Smooth muscle cell (in vitro differentiated cells): Measurements from ENCODE around the gene FER1L5. TPM values are rescaled to one million over a fixed set of nuclear protein-coding genes. Genes with fewer than 3 reads are reported as not detected.

Source experiments
- DNase-seq: peaks from one replicate; lab custom pipeline; 2025; ENCODE audit not compliant: unreplicated experiment; lab: John Stamatoyannopoulos, UW
- H2AFZ ChIP-seq: fragments of 200-600 bp; sonication (generic); 2 replicates; pipeline ENCODE4 v1.6.0; 2016; ENCODE audit warnings: antibody characterized with exemption, low read depth, mild to moderate bottlenecking
- H3F3A ChIP-seq: fragments of 200-600 bp; sonication (generic); 2 replicates; pipeline ENCODE4 v1.6.0; 2017; ENCODE audit warnings: antibody characterized with exemption, low read depth
- H3K27ac ChIP-seq: fragments of 200-600 bp; sonication (generic); 2 replicates; pipeline ENCODE4 v1.5.1; 2016; ENCODE audit warnings: low read depth, mild to moderate bottlenecking
- H3K27me3 ChIP-seq: fragments of 200-600 bp; sonication (generic); 2 replicates; pipeline ENCODE4 v1.6.1; 2016; ENCODE audit warnings: low read depth, mild to moderate bottlenecking
- H3K36me3 ChIP-seq: fragments of 200-600 bp; sonication (generic); 2 replicates; pipeline ENCODE4 v1.5.1; 2016; ENCODE audit warnings: low read depth
- H3K4me1 ChIP-seq: fragments of 200-600 bp; sonication (generic); 2 replicates; pipeline ENCODE4 v1.5.1; 2016; ENCODE audit warnings: low read depth
- H3K4me2 ChIP-seq: fragments of 200-600 bp; sonication (generic); 2 replicates; pipeline ENCODE4 v1.6.0; 2016; ENCODE audit warnings: mild to moderate bottlenecking
- H3K4me3 ChIP-seq: fragments of 200-600 bp; sonication (generic); 2 replicates; pipeline ENCODE4 v1.5.1; 2016; ENCODE audit warnings: mild to moderate bottlenecking
- H3K79me2 ChIP-seq: fragments of 200-600 bp; sonication (generic); 2 replicates; pipeline ENCODE4 v1.6.0; 2016; ENCODE audit warnings: low read depth, mild to moderate bottlenecking
- H3K9ac ChIP-seq: fragments of 200-600 bp; sonication (generic); 2 replicates; pipeline ENCODE4 v1.6.0; 2016; ENCODE audit warnings: low read depth
- H3K9me3 ChIP-seq: fragments of 200-600 bp; sonication (generic); replicated peaks from 2 replicates; pipeline ENCODE4 v1.5.1; 2016; ENCODE audit warnings: low read depth
- H4K20me1 ChIP-seq: fragments of 200-600 bp; sonication (generic); 2 replicates; pipeline ENCODE4 v1.6.0; 2016; ENCODE audit warnings: low read depth
- CTCF ChIP-seq: fragments of 200-600 bp; sonication (generic); IDR thresholded peaks from 2 replicates; pipeline ENCODE4 v1.5.1; 2017; ENCODE audit warnings: borderline replicate concordance, mild to moderate bottlenecking, antibody characterized with exemption; ENCODE audit not compliant: insufficient read depth, poor library complexity, severe bottlenecking
- WGBS: methylation state at CpG from one replicate; pipeline ENCODE4 v1.1.7; 2016; ENCODE audit warnings: low lambda C conversion rate; 5-methylcytosine and 5-hydroxymethylcytosine counted together
- polyA plus RNA-seq: library from polyadenylated mRNA; unstranded; fragments of >200 nt; fragmentation: Nextera tagmentation; extraction: Ambion mirVana; gene quantifications from 2 replicates; pipeline ENCODE4 v1.2.1, GENCODE V29; 2016
- total RNA-seq: library from RNA; depleted of rRNA; stranded (reverse); fragments of >200 nt; gene quantifications from 2 replicates; pipeline ENCODE4 v1.2.3, GENCODE V29; 2014

Gene FER1L5
- total and polyA plus RNA-seq, 2 experiments from 2014 or later: not detected

GRCh38 chr2:96599941-96600340 lies 42.6 kb upstream of the FER1L5 start:
- no peak for DNase-seq
- no peaks in the 10 kb centered on the region for H3K27me3 ChIP-seq
- WGBS: 95% methylated on average over 2 of the region's 2 CpGs

DNA sequence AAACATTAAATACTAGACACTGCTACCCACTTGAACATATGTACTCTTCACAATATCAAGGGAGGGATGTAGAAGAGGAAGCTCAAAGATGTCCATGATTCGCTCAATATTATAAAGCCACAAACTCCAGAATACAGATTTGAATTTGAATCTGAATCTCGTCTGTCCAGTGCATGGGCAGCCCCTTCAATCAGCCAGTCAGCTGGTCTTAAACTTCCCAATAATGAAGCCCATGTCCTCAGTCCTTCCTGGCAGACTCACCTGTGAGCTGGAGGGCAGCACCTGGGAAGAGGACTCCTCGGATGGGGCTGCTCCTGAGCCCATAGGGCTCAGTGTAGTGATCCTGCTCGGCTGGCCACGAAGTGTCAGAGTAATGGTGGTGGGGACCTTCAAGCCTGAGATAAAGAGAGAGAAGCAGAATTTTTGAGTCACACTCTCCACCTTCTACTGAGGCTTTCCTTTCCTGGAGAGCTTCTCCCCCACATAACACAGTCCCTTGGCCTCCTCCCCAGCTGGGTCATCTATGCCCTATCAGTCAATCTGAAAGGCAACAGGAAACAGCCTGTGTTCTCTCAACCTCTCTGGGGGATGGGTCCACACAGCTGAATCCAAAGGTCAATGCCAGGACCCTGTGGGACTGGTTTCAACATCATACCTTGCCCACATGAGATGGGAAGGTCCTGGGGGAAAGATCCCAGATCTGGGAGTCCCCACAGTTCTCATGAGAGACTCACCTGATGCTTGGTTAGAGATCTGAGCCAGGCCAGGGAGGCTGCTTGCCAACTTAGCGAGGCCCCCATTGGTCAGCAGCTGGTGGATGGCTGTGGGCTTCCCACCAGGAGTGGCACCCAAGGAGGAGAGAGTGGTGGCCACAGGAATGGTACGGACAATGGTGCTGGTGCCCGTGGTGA lies 40.9 kb upstream of the FER1L5 start:
- H3K36me3 ChIP-seq: peaks cover 4% of the 10 kb centered on the region
- TF ChIP-seq CTCF: no peak
- H3K9me3 ChIP-seq: no peaks in the 10 kb centered on the region
- H3F3A ChIP-seq: no peaks in the 10 kb centered on the region
- no peak overlapping the region for H3K4me3 ChIP-seq
- WGBS: 93% methylated on average over 8 of the region's 8 CpGs
- H3K27ac ChIP-seq: no peak overlapping the region
- no peak overlapping the region for H3K9ac ChIP-seq
- H3K4me1 ChIP-seq: no peaks in the 10 kb centered on the region
- DNase-seq: no peak
- no peak overlapping the region for H2AFZ ChIP-seq
- no peaks in the 10 kb centered on the region for H3K27me3 ChIP-seq
- H3K4me2 ChIP-seq: no peak overlapping the region
- no peaks in the 10 kb centered on the region for H4K20me1 ChIP-seq
- H3K79me2 ChIP-seq: no peaks in the 10 kb centered on the region

More at GRCh38 chr2:96599941-96600340, 42.6 kb upstream of the FER1L5 start:
- TF ChIP-seq CTCF: no peak
- Histone ChIP-seq H3K79me2 (no peaks in the 10 kb centered on the region), H3K4me3 (no peak overlapping the region), H4K20me1 (no peaks in the 10 kb centered on the region), H3F3A (no peaks in the 10 kb centered on the region), H2AFZ (no peak overlapping the region), H3K9me3 (no peaks in the 10 kb centered on the region), H3K4me1 (no peaks in the 10 kb centered on the region), H3K9ac (no peak overlapping the region), H3K36me3 (peaks cover 4% of the 10 kb centered on the region), H3K4me2 (no peak overlapping the region), H3K27ac (no peak overlapping the region)

GRCh38 chr2:96602330-96602823 lies 40.2 kb upstream of the FER1L5 start:
- no peak overlapping the region for H3K27ac ChIP-seq
- H3K9me3 ChIP-seq: no peaks in the 10 kb centered on the region
- no peak for TF ChIP-seq CTCF

DNA sequence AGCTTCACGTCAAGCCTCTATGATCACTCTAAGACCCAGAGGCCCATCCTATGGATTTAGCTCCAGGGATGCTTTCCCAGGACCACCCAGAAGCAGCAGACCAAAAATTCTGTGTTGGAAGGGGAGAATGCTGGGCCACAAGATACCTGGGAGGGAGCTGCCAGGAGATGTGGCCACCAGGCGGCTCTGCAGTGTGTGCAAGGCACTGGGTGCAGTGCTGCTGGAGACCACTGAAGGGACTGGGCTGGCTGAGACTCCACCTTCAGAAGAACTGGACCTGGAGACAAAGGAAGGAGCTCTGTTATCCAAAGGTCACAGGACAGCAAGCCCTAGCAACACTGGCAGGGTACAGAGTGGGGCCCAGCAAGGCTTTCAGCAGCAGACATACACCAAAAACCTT lies 38.5 kb upstream of the FER1L5 start:
- H3K36me3 ChIP-seq: peaks cover 4% of the 10 kb centered on the region
- no peaks in the 10 kb centered on the region for H3K4me1 ChIP-seq
- no peak for DNase-seq
- no peak overlapping the region for H3K4me3 ChIP-seq
- no peak overlapping the region for H3K27ac ChIP-seq
- H3K9ac ChIP-seq: no peak overlapping the region
- H3F3A ChIP-seq: no peaks in the 10 kb centered on the region
- no peaks in the 10 kb centered on the region for H3K27me3 ChIP-seq
- 93% methylated on average over 2 of the region's 2 CpGs for WGBS
- no peaks in the 10 kb centered on the region for H4K20me1 ChIP-seq
- H3K4me2 ChIP-seq: no peak overlapping the region
- H3K9me3 ChIP-seq: no peaks in the 10 kb centered on the region
- no peaks in the 10 kb centered on the region for H3K79me2 ChIP-seq
- TF ChIP-seq CTCF: no peak
- H2AFZ ChIP-seq: no peak overlapping the region

More at GRCh38 chr2:96602330-96602823, 40.2 kb upstream of the FER1L5 start:
- H3K36me3 ChIP-seq: peaks cover 4% of the 10 kb centered on the region
- H4K20me1 ChIP-seq: no peaks in the 10 kb centered on the region
- H3K4me3 ChIP-seq: no peak overlapping the region
- H3F3A ChIP-seq: no peaks in the 10 kb centered on the region
- H3K4me1 ChIP-seq: no peaks in the 10 kb centered on the region
- no peak overlapping the region for H2AFZ ChIP-seq
- H3K4me2 ChIP-seq: no peak overlapping the region
- H3K79me2 ChIP-seq: no peaks in the 10 kb centered on the region
- DNase-seq: no peak
- no peaks in the 10 kb centered on the region for H3K27me3 ChIP-seq
- WGBS: 100% methylated on average over 2 of the region's 2 CpGs
- H3K9ac ChIP-seq: no peak overlapping the region
